Measurements from ENCODE around the gene CER1.
"Not testable (repeated sequence)": the region's sequence is repeated elsewhere in the genome, so short reads cannot be mapped to it uniquely, and the experiment has no call there.

CER1 gene

DNA sequence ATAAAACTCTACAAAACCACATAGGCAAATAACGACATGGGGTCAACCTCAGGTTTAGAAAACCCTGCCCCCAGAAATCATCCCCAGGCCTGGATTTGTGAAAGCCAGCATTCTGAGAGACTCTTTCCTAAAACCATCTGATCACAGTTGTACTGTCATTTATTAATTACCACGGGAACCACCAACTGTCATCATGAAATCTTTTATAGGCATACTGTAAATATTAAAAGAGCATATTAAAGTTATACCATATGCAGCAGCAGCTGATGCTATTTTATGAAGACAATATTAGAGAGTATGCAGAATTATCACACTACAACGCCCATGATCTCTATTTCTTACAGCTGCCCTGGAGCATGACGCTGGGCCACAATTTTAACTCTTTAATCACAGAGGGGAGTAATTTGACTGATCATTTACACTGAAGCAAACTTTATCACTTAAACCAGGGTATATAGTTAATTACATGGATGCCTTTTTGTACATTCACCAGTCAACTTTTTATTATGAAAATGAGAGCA is 20.3 kb downstream of the CER1 start:
- ATAC-seq (ENCODE audit: low read depth) (no peak), DNase-seq (ENCODE audit: low spot score in 2 of 2) (no peak)
- peaks cover 8% of the 10 kb centered on the region for H3K4me1 Mint-ChIP-seq
- H3K9me3 Mint-ChIP-seq = peaks cover 7% of the 10 kb centered on the region
- H3K27ac Mint-ChIP-seq = no peak overlapping the region
- peaks cover 4% of the 10 kb centered on the region for H3K36me3 Mint-ChIP-seq
- no peak overlapping the region for H3K4me3 Mint-ChIP-seq
- H3K27me3 Mint-ChIP-seq = no peaks in the 10 kb centered on the region

DNA sequence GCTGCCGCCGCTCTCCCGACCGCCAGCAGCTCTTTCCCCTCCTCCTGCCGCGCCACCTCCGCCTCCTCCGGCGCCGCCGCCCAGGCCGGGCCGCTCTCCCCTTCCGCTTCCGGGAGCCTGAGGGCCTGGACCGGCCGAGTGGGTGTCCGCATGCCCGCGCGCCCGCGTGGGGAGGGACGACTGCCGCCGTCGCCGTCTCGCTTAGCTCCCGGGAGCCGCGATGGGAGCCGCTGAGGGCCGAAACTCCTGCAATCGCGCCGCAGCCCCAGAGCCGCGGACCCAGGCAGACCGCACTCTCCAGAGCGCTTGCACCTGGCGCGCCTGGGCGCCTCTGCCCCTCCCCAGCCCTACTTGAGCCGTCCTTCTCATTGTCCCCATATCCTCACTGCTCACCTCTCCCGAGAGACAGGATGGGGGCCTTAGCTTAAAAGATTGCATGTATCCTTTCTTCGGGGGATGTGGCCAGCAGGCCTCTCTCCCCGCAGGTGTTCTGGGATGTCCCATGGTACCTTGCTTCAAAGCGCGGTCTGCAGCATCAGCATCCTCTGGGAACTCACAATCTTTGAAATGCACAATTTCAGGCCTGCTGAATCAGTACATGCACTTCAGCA is 29.2 kb downstream of the CER1 start, which contains the start of gene ZDHHC21:
TSS of gene ZDHHC21 (minus strand) at position 182 of the 611 bp plus-strand sequence. CDS start 19,092 bp downstream, outside the sequence.
- peak within 1 kb of the TSS; percentile 95 for H3K27ac Mint-ChIP-seq
- H3K36me3 Mint-ChIP-seq = peaks cover 9% of the 10 kb centered on the region
- peak within 1 kb of the TSS; percentile 99 for H3K4me3 Mint-ChIP-seq
- peak; percentile 20 to 58 for DNase-seq (ENCODE audit: low spot score in 2 of 2)
- H3K9me3 Mint-ChIP-seq = no peaks in the 10 kb centered on the region
- peaks cover 36% of the 10 kb centered on the region for H3K4me1 Mint-ChIP-seq
- H3K27me3 Mint-ChIP-seq = no peaks in the 10 kb centered on the region
- ATAC-seq (ENCODE audit: low read depth) = peak; percentile 69

DNA sequence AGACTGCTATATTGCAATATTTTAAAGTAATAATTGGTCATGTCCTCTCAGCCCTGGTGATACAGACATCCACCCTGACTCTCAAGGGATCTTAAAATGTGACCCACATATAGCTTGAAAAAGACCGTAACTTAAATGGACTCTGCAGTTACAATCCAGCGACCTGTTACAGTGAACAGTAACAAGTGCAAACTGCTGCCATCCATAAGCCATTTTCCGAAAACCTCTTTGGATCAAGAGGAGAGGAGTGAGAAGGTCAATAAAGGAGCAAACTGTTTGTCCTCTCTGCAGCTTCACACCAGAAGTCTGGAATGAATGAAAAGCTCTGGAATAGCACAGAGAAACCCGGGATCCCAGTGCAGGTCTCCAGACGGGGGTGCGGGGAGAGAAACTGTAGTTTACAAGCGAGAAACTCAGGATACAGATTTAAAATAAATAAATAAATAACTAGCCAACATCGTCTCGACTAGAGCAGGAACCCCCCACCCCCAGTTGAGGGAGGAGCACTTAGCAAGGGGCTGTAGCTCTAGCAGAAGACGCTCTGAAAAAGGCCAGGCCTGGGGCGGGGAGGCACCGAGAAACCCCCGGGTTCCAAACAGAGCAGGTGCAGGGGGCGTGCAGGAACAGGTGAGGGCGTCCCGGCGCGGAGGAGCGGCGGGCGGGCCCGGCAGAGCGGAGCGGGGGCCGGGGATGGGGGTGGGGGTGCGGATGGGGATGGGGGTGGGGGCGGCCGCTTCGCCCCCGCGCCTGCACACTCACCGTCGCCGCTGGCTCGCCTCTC is 29.9 kb downstream of the CER1 start:
- Mint-ChIP-seq H3K36me3 (peaks cover 12% of the 10 kb centered on the region), H3K27ac (peak overlapping the region; percentile 95), H3K4me1 (peaks cover 40% of the 10 kb centered on the region), H3K4me3 (peak overlapping the region; percentile 99), H3K27me3 (no peaks in the 10 kb centered on the region), H3K9me3 (no peaks in the 10 kb centered on the region)
- DNase-seq (ENCODE audit: low spot score in 2 of 2) = peak in 1 of 2 donors; percentile 24
- ATAC-seq (ENCODE audit: low read depth) = peak; percentile 56

DNA sequence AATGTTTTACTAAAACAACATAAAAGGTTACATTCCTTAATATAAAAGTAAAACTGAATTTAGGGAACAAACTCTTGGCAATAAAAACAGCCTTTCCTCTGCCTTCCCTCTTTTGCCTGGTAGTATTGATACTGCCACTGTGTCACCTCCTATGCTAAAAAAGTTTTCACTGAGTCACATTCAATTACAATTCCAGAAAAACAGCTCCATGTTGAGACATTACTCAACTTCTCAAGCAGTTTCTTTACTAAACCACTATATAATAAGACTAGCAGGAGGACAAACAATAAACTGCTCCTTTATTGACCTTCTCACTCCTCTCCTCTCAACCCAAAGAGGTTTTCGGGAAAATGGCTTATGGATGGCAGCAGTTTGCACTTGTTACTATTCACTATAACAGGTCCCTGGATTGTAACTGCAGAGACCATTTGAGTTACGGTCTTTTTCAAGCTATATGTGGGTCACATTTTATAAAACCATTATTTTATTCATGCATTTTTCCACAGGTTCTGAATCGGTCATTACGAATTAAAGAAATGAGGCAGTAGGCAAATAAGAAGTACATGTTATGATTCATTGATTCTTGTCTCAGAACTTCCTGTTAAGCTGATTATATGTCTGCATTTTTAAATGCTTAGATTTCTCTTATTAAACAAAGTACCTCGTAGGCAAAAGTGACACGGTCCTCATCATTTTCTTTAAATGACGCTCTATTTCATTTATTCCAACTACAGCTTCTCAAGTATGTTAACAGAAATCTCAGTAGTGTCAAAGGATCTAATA is 31.4 kb downstream of the CER1 start:
- DNase-seq (ENCODE audit: low spot score in 2 of 2) (no peak), ATAC-seq (ENCODE audit: low read depth) (no peak)
- H3K9me3 Mint-ChIP-seq = no peaks in the 10 kb centered on the region
- H3K4me3 Mint-ChIP-seq = peak overlapping the region; percentile 68
- H3K27me3 Mint-ChIP-seq = no peaks in the 10 kb centered on the region
- H3K36me3 Mint-ChIP-seq = peaks cover 12% of the 10 kb centered on the region
- peaks cover 40% of the 10 kb centered on the region for H3K4me1 Mint-ChIP-seq
- H3K27ac Mint-ChIP-seq = peak overlapping the region; percentile 84

DNA sequence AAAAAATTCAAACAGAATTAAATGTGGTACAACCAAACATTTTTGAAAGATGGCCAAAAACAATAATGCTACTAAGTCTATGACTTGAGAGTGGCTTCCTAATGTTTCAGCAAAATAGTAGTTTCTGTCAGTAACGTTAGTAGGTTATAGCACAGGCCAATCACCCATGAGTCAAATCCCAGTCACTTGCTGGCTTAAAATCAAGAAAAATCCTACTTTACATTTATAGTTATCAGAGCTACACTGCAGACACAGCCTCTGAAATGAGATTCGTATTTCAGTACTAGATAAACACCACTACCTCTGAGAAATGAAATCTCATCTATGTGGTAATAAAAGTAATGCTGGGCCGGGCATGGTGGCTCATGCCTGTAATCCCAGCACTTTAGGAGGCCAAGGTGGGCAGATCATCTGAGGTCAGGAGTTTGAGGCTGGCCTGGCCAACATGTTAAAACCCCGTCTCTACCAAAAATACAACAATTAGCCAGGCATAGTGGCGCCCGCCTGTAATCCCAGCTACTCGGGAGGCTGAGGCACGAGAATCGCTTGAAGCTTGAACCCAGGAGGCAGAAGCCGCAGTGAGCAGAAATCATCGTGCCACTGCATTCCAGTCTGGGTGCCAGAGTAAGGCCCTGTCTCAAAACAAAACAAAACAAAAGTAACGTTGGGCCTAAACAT is 35.4 kb downstream of the CER1 start:
- no peak overlapping the region for H3K4me3 Mint-ChIP-seq
- H3K27ac Mint-ChIP-seq = peak overlapping the region; percentile 98
- DNase-seq (ENCODE audit: low spot score in 2 of 2) (no peak), ATAC-seq (ENCODE audit: low read depth) (no peak)
- H3K36me3 Mint-ChIP-seq = peaks cover 28% of the 10 kb centered on the region
- H3K9me3 Mint-ChIP-seq = no peaks in the 10 kb centered on the region
- H3K27me3 Mint-ChIP-seq = no peaks in the 10 kb centered on the region
- H3K4me1 Mint-ChIP-seq = peaks cover 34% of the 10 kb centered on the region

DNA sequence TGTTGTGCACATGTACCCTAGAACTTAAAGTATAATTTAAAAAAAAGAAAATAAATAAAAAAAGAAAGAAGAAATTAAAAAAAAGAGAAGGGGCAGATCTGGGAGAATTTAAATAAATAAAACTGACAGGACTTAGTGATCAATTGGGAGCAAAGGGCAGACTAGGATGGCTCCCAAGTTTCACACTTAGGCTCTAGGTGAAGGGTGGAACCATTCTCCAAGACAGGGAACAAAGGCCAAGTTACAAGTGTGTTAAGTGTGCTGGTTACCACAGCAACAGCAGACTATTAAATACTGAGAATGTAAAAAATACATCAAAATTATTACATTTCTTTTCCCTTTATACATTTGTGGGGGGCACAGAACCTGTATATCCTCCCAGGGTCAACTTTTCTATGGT is 36.4 kb downstream of the CER1 start:
- H3K27ac Mint-ChIP-seq = no peak overlapping the region
- peaks cover 35% of the 10 kb centered on the region for H3K36me3 Mint-ChIP-seq
- DNase-seq (ENCODE audit: low spot score in 2 of 2) (no peak), ATAC-seq (ENCODE audit: low read depth) (no peak)
- H3K4me3 Mint-ChIP-seq = no peak overlapping the region
- H3K27me3 Mint-ChIP-seq = no peaks in the 10 kb centered on the region
- H3K9me3 Mint-ChIP-seq = no peaks in the 10 kb centered on the region
- peaks cover 36% of the 10 kb centered on the region for H3K4me1 Mint-ChIP-seq

DNA sequence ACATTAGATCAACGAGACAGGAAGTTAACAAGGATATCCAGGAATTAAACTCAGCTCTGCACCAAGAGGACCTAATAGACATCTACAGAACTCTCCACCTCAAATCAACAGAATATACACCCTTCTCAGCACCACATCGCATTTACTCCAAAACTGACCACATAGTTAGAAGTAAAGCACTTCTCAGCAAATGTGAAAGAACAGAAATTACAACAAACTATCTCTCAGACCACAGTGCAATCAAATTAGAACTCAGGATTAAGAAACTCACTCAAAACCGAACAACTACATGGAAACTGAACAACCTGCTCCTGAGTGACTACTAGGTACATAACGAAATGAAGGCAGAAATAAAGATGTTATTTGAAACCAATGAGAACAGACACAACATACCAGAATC is 39.9 kb downstream of the CER1 start:
- H3K27me3 Mint-ChIP-seq; ATAC-seq (ENCODE audit: low read depth); H3K9me3 Mint-ChIP-seq; H3K4me3 Mint-ChIP-seq; DNase-seq (ENCODE audit: low spot score in 2 of 2): not testable (repeated sequence)
- Mint-ChIP-seq H3K4me1 (peaks cover 24% of the 10 kb centered on the region), H3K27ac (peak overlapping the region; percentile 46), H3K36me3 (peaks cover 35% of the 10 kb centered on the region)

DNA sequence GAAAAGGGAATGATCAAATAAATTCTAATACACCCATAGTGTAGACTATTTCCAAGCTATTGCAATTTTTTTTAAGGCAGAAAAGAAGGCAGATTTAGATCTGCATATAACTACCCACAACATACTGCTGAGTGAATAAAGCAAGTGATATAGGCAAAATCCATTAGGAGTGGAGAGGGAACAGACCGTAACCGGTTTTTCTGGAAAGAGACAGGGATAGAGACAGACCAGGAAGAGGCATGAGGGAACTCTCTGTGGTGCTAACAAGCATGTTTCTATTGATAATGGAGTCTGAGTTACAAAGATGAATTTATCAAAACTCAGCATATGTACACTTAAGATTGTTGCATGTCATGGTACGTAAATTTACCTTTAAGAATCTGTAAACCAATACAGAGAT is 43.8 kb downstream of the CER1 start:
- H3K36me3 Mint-ChIP-seq = peaks cover 35% of the 10 kb centered on the region

DNA sequence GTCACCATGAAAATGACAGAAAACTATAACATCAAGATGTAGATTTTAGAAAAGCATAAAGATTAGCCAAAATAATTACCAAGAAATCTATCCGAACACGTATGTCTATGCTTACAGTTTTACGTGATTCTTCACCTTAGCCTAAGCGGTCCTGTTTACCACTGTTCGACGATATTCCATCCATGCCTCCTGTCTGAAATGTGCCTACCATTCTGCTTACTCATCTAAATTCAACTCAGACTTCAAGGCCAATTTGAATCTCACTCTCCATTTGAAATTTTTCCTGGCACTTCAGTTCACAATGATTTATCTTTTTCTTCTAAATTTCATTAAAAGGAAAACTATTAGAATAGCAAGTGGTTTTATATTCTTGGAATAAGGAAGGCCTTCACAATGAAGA is 44.7 kb downstream of the CER1 start:
- peaks cover 36% of the 10 kb centered on the region for H3K4me1 Mint-ChIP-seq
- no peak overlapping the region for H3K4me3 Mint-ChIP-seq
- peak overlapping the region; percentile 46 for H3K27ac Mint-ChIP-seq
- DNase-seq (ENCODE audit: low spot score in 2 of 2) (no peak), ATAC-seq (ENCODE audit: low read depth) (no peak)
- no peaks in the 10 kb centered on the region for H3K27me3 Mint-ChIP-seq
- H3K36me3 Mint-ChIP-seq = peaks cover 33% of the 10 kb centered on the region
- no peaks in the 10 kb centered on the region for H3K9me3 Mint-ChIP-seq

More for the DNA sequence above, 43.8 kb downstream of the CER1 start:
- peak overlapping the region; percentile 46 for H3K27ac Mint-ChIP-seq
- H3K4me3 Mint-ChIP-seq = no peak overlapping the region
- ATAC-seq (ENCODE audit: low read depth) (no peak), DNase-seq (ENCODE audit: low spot score in 2 of 2) (no peak)
- H3K4me1 Mint-ChIP-seq = peaks cover 37% of the 10 kb centered on the region
- no peaks in the 10 kb centered on the region for H3K9me3 Mint-ChIP-seq
- no peaks in the 10 kb centered on the region for H3K27me3 Mint-ChIP-seq

DNA sequence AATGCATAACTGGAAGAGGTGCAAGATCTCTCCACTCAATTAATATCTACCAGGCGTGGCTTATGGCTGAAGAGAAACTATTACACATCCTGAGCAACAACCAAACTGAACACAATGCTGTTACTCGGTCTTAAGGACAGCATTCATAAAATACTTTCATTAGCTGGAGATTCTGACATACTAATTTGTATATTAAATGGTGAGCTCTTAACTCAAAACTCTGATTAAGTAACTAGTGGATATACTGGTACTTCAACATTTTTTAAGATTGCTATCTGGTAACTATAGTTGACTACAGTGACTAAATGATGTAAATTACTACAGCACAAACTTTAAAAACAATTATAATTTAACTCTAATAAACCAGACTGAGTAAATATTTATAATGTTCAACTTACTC is 45.1 kb downstream of the CER1 start:
- H3K4me1 Mint-ChIP-seq = peaks cover 33% of the 10 kb centered on the region
- no peak for ATAC-seq (ENCODE audit: low read depth)
- peak overlapping the region; percentile 52 for H3K27ac Mint-ChIP-seq

DNA sequence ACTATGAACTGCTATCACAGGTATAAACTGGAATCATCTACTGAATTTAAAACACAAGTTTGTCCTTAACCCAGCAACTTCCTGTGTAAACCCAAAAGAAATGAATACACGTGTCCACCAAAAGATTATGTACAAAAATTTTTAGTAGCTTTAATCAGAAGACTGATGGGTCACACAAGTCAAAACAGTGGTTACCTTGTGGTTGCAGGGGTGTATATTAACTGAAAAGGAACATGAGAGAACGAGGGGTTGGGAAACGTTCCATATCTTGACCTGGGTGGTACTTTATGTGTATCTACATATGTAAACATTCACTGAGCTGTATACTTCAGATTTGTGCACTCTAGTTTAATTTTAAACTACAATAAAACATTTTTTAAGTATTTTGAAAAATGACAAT is 47.9 kb downstream of the CER1 start:
- no peak for ATAC-seq (ENCODE audit: low read depth)

More for the DNA sequence above, 45.1 kb downstream of the CER1 start:
- DNase-seq (ENCODE audit: low spot score in 2 of 2) = no peak
- peaks cover 30% of the 10 kb centered on the region for H3K36me3 Mint-ChIP-seq
- no peaks in the 10 kb centered on the region for H3K9me3 Mint-ChIP-seq
- no peaks in the 10 kb centered on the region for H3K27me3 Mint-ChIP-seq
- no peak overlapping the region for H3K4me3 Mint-ChIP-seq

DNA sequence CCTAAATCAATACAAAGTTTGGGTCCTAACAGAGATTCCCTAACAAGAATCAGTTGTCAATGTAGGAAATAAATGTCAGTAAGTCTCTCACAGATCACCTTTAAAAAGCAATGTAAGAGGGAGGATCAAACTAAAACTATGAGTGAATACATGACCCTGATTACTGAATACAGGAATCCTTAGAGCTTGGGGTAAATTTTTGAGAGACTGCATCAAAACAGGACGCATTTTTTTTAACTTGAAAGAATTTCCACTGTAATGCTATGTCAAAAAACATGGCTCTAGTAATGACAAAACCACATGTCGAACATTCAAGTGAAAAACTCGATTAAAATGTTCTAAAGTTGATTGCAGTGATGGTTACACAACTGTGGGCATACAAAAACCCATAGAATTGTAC is 51.2 kb downstream of the CER1 start:
- no peaks in the 10 kb centered on the region for H3K27me3 Mint-ChIP-seq
- peaks cover 13% of the 10 kb centered on the region for H3K4me1 Mint-ChIP-seq
- no peaks in the 10 kb centered on the region for H3K9me3 Mint-ChIP-seq
- DNase-seq (ENCODE audit: low spot score in 2 of 2) (no peak), ATAC-seq (ENCODE audit: low read depth) (no peak)
- H3K27ac Mint-ChIP-seq = peak overlapping the region; percentile 60
- no peak overlapping the region for H3K4me3 Mint-ChIP-seq
- peaks cover 12% of the 10 kb centered on the region for H3K36me3 Mint-ChIP-seq

More for the DNA sequence above, 47.9 kb downstream of the CER1 start:
- Mint-ChIP-seq H3K4me3 (no peak overlapping the region), H3K4me1 (peaks cover 21% of the 10 kb centered on the region), H3K27ac (no peak overlapping the region), H3K9me3 (no peaks in the 10 kb centered on the region), H3K36me3 (peaks cover 23% of the 10 kb centered on the region), H3K27me3 (no peaks in the 10 kb centered on the region)
- no peak for DNase-seq (ENCODE audit: low spot score in 2 of 2)

DNA sequence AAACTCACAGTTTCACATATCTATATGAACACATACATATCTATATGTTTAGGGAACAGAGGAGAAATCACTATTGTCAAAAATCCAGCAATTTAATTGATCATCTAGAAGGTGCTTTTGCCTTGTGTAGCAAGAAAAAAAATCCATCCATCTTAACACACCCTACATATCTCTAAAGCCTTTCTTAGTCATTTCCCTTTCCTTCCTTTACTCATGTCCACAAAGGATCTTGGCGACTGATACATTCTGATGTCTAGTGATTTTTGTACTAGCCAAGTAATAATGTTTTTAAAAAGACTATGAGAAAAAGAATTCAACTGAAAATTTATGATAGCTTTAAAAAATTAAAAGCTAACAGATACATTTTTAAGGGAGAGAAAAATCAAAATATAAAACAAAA is 51.8 kb downstream of the CER1 start:
- peaks cover 9% of the 10 kb centered on the region for H3K4me1 Mint-ChIP-seq
- H3K4me3 Mint-ChIP-seq = no peak overlapping the region
- DNase-seq (ENCODE audit: low spot score in 2 of 2) (no peak), ATAC-seq (ENCODE audit: low read depth) (no peak)
- peaks cover 8% of the 10 kb centered on the region for H3K36me3 Mint-ChIP-seq
- no peaks in the 10 kb centered on the region for H3K27me3 Mint-ChIP-seq
- H3K27ac Mint-ChIP-seq = peak overlapping the region; percentile 60
- H3K9me3 Mint-ChIP-seq = no peaks in the 10 kb centered on the region
